Calu3 (cell line): ENCODE data around the gene AGBL1. TPM values are rescaled to one million over a fixed set of nuclear protein-coding genes. Genes with fewer than 3 reads are reported as not detected.

Experiments used
- BruUV-seq: library from RNA; stranded (reverse); fragments of 400-500 nt; replicated peaks from 2 replicates; lab custom pipeline; 2021; lab: Mats Ljungman, UMichigan
- CTCF ChIA-PET: fragments of 300-600 bp; sonication (Branson Sonifier 250); formaldehyde crosslinking; loops from one replicate; lab custom pipeline; 2022; ENCODE audit warnings: antibody characterized with exemption; lab: Charles Lee
- DNase-seq: peaks from one replicate; pipeline ENCODE4 v3.0.0; 2022
- H3K27ac Mint-ChIP-seq: one replicate; pipeline ENCODE4 v1.8.0; 2022; ENCODE audit warnings: mixed read lengths; ENCODE audit not compliant: unreplicated experiment
- H3K27me3 Mint-ChIP-seq: one replicate; pipeline ENCODE4 v1.8.0; 2022; ENCODE audit warnings: mixed read lengths; ENCODE audit not compliant: unreplicated experiment
- H3K36me3 Mint-ChIP-seq: one replicate; pipeline ENCODE4 v1.8.0; 2022; ENCODE audit warnings: mild to moderate bottlenecking, moderate library complexity, mixed read lengths; ENCODE audit not compliant: insufficient read depth, unreplicated experiment
- H3K4me1 Mint-ChIP-seq: one replicate; pipeline ENCODE4 v1.8.0; 2022; ENCODE audit warnings: mild to moderate bottlenecking, low read depth, mixed read lengths; ENCODE audit not compliant: unreplicated experiment
- H3K4me3 Mint-ChIP-seq: one replicate; pipeline ENCODE4 v1.8.0; 2022; ENCODE audit warnings: mild to moderate bottlenecking, low read depth, moderate library complexity, mixed read lengths; ENCODE audit not compliant: unreplicated experiment
- H3K9me3 Mint-ChIP-seq: one replicate; pipeline ENCODE4 v1.8.0; 2022; ENCODE audit warnings: low read depth, mixed read lengths; ENCODE audit not compliant: unreplicated experiment
- CTCF ChIP-seq: fragments of 200-600 bp; IDR thresholded peaks from one replicate; pipeline ENCODE4 v1.8.0; 2022; ENCODE audit warnings: antibody characterized with exemption; ENCODE audit not compliant: unreplicated experiment
- intact Hi-C: fragments of 100-400 bp; cut with micrococcal nuclease; formaldehyde crosslinking; loops from one replicate; pipeline ENCODE4 v1.10.0; 2022; ENCODE audit not compliant: unreplicated experiment
- total RNA-seq: library from RNA; stranded (reverse); gene quantifications from 2 replicates; pipeline ENCODE4 v1.2.3, GENCODE V29; 2022

AGBL1 gene
- total RNA-seq, 1 experiment from 2014 or later: not detected

- no peaks in the 10 kb centered on the region for H3K4me1 Mint-ChIP-seq
- H3K9me3 Mint-ChIP-seq: no peaks in the 10 kb centered on the region
- no peak overlapping the region for H3K4me3 Mint-ChIP-seq
- DNase-seq: no peak
- peaks cover 41% of the 10 kb centered on the region for H3K27me3 Mint-ChIP-seq
- no TSS peak for BruUV-seq
- CTCF ChIA-PET: no interaction called here
- TF ChIP-seq CTCF: no peak
- no peak overlapping the region for H3K27ac Mint-ChIP-seq
- H3K36me3 Mint-ChIP-seq: no peaks in the 10 kb centered on the region
- intact Hi-C loops: no loop called here
Measured at GRCh38 chr15:86066174-86066834, 13.4 kb upstream of the AGBL1 start.

GRCh38 chr15:86073281-86073680, 6.4 kb upstream of the AGBL1 start:
- BruUV-seq: no TSS peak
- CTCF ChIA-PET: interaction anchor here (1.0 kb wide), 1 partner anchor 9 kb away, joined by 3 read pairs; no protein-coding TSS in a partner anchor
- no peak overlapping the region for H3K27ac Mint-ChIP-seq
- intact Hi-C loops: no loop called here
- DNase-seq: no peak
- no peaks in the 10 kb centered on the region for H3K9me3 Mint-ChIP-seq
- H3K36me3 Mint-ChIP-seq: no peaks in the 10 kb centered on the region
- no peak for TF ChIP-seq CTCF
- H3K4me3 Mint-ChIP-seq: no peak overlapping the region
- peaks cover 42% of the 10 kb centered on the region for H3K27me3 Mint-ChIP-seq
- H3K4me1 Mint-ChIP-seq: no peaks in the 10 kb centered on the region

- intact Hi-C loops: no loop called here
- TF ChIP-seq CTCF: no peak
- CTCF ChIA-PET: no interaction called here
- DNase-seq: no peak
- Mint-ChIP-seq H3K36me3 (no peaks in the 10 kb centered on the region), H3K27ac (no peak overlapping the region), H3K4me1 (no peaks in the 10 kb centered on the region), H3K27me3 (peaks cover 58% of the 10 kb centered on the region), H3K9me3 (no peaks in the 10 kb centered on the region), H3K4me3 (no peak overlapping the region)
- no TSS peak for BruUV-seq
Measured at GRCh38 chr15:86076468-86076867, 3.2 kb upstream of the AGBL1 start.

GRCh38 chr15:86077070-86077469, 2.6 kb upstream of the AGBL1 start:
- no TSS peak for BruUV-seq
- CTCF ChIA-PET: no interaction called here
- intact Hi-C loops: no loop called here
- Mint-ChIP-seq H3K27me3 (peaks cover 58% of the 10 kb centered on the region), H3K4me1 (no peaks in the 10 kb centered on the region), H3K36me3 (no peaks in the 10 kb centered on the region), H3K27ac (no peak overlapping the region), H3K9me3 (no peaks in the 10 kb centered on the region), H3K4me3 (no peak overlapping the region)
- no peak for TF ChIP-seq CTCF
- DNase-seq: no peak
